CD4-positive, CD25-positive, alpha-beta regulatory T cell (primary cell): ENCODE results near the gene TMEM107. TPM values are rescaled to one million over a fixed set of nuclear protein-coding genes. Genes with fewer than 3 reads are reported as not detected.

ENCODE experiments used
- ATAC-seq, 2 donors: fragments of 150-1000 bp; cut with Tn5 transposase; one replicate each; pipeline ENCODE4 v1.10.0; 2021; ENCODE audit warnings: low read depth in 2 of 2, moderate number of reproducible peaks in 2 of 2, moderate library complexity in 1 of 2
- DNase-seq, 3 donors: peaks; one replicate each; pipeline versions ENCODE4 v3.0.0 to v3.0.0-alpha.2; 2012 to 2022; ENCODE audit warnings: mixed read lengths in 1 of 3
- H3K27ac ChIP-seq: one replicate; pipeline ENCODE4 v1.7.0; 2013; ENCODE audit warnings: mild to moderate bottlenecking, low read length; ENCODE audit not compliant: insufficient read depth, poor library complexity, severe bottlenecking
- H3K27me3 ChIP-seq: one replicate; pipeline ENCODE4 v1.7.0; 2013; ENCODE audit warnings: low read length; ENCODE audit not compliant: control insufficient read depth, insufficient read depth
- H3K36me3 ChIP-seq: one replicate; pipeline ENCODE4 v1.7.0; 2013; ENCODE audit warnings: mild to moderate bottlenecking, low read length, moderate library complexity; ENCODE audit not compliant: control insufficient read depth, insufficient read depth
- H3K4me1 ChIP-seq: 2 replicates; pipeline ENCODE4 v1.7.0; 2013; ENCODE audit warnings: mild to moderate bottlenecking, low read length; ENCODE audit not compliant: insufficient read depth, control insufficient read depth, poor library complexity, severe bottlenecking
- H3K4me3 ChIP-seq: one replicate; pipeline ENCODE4 v1.7.0; 2013; ENCODE audit warnings: low read depth, mild to moderate bottlenecking, low read length, moderate library complexity
- H3K9me3 ChIP-seq, 2 experiments: 1 replicate in 1 of 2; 2 replicates in 1 of 2; pipeline ENCODE4 v1.7.0; 2013; ENCODE audit warnings: low read length in 2 of 2, mild to moderate bottlenecking in 1 of 2, moderate library complexity in 1 of 2; ENCODE audit not compliant: control insufficient read depth in 2 of 2
- H3K27ac Mint-ChIP-seq, 3 donors: one replicate each; pipeline ENCODE4 v1.8.0; 2020 to 2022; ENCODE audit warnings: mild to moderate bottlenecking in 3 of 3, mixed read lengths in 3 of 3, moderate library complexity in 2 of 3
- H3K27me3 Mint-ChIP-seq: one replicate; pipeline ENCODE4 v1.8.0; 2022; ENCODE audit warnings: mild to moderate bottlenecking, mixed read lengths
- H3K36me3 Mint-ChIP-seq: one replicate; pipeline ENCODE4 v1.8.0; 2020; ENCODE audit warnings: mixed read lengths
- H3K4me1 Mint-ChIP-seq, 4 donors: one replicate each; pipeline ENCODE4 v1.8.0; 2020 to 2022; ENCODE audit warnings: mixed read lengths in 4 of 4, mild to moderate bottlenecking in 1 of 4
- H3K4me3 Mint-ChIP-seq, 4 donors: one replicate each; pipeline ENCODE4 v1.8.0; 2020 to 2022; ENCODE audit warnings: mild to moderate bottlenecking in 4 of 4, mixed read lengths in 4 of 4, moderate library complexity in 3 of 4
- H3K9me3 Mint-ChIP-seq, 7 donors: one replicate each; pipeline ENCODE4 v1.8.0; 2020 to 2022; ENCODE audit warnings: mixed read lengths in 7 of 7, mild to moderate bottlenecking in 3 of 7, moderate library complexity in 2 of 7
- polyA plus RNA-seq, 4 donors: library from polyadenylated mRNA; unstranded; fragments of 300-500 nt; fragmentation: Illumina TruSeq; gene quantifications; one replicate each; pipeline ENCODE4 v1.2.3, GENCODE V29; 2021
- total RNA-seq: library from RNA; stranded (reverse); gene quantifications from one replicate; pipeline ENCODE4 v1.2.3, GENCODE V29; 2022

TMEM107 gene
- total and polyA plus RNA-seq, 5 donors from 2014 or later: 20.6 to 38.9 (median 29.6) TPM

DNA sequence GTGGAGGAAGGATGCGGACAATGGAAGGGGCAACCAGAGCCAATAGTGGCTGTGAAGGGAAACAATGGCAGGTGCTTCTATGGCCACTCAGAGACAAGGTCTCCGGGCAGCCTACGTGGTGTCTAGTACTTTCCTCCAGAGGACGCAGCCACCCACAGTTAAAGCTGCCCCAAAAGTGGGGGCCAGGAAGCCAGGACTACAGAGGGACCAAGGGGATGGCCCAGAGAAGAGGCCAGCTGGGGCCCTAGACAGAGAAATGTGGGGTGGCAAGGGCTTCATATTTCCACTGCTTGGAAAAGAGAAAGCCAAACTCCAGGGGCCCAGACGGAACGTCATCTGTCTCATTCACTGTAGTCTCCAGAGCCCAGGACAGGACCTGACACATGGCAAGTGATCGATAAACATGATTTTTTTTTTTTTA lies 23.1 kb downstream of the TMEM107 start:
- Mint-ChIP-seq H3K27ac (peak overlapping the region in 1 of 3 donors; percentile 97), H3K4me3 (peak overlapping the region in 3 of 4 donors; percentile 92 to 97 (median 95)), H3K9me3 (peaks cover 0 to 3% (median 0%) of the 10 kb centered on the region in 7 donors), H3K27me3 (peaks cover 18% of the 10 kb centered on the region), H3K36me3 (peaks cover 11% of the 10 kb centered on the region), H3K4me1 (peaks cover 8 to 43% (median 33%) of the 10 kb centered on the region in 4 donors)
- DNase-seq (no peak), ATAC-seq (no peak)
- Histone ChIP-seq H3K9me3 (no peaks in the 10 kb centered on the region), H3K36me3 (peaks cover 27% of the 10 kb centered on the region), H3K4me1 (peaks cover 68% of the 10 kb centered on the region), H3K4me3 (peak overlapping the region; percentile 68), H3K27ac (peak overlapping the region; percentile 100), H3K27me3 (no peaks in the 10 kb centered on the region)

DNA sequence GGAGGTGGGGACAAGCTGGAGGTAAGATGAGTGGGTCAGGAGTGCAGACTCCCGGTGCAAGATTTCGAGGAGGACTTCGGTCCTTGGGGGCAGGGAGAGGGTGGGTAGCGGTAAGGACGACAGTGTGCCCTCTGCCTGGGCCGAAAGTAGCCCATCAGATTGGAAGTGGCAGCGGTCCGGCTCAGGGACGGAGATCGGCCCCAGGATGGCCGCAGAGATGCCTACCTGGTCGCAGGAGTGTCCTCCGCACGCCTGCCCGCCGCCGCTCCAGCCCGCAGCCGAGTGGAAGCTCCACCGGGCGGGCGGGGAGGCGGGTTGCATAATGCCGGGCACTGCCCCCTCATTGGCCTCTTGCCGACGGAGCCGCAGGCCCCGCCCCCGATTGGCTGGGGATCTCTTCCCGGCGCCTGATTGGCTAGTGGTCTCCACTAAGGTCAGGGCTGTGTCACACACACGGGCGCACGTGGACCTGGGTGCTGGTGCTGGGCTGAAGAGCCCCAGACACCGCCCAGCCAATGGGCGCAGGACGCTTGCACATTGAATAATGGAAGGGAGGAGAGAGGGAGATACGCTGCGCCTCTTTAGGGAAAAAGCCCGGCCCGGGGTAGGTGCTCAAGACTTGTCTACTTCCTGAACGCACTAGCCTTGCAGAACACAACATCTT lies 23.9 kb downstream of the TMEM107 start, which contains the start of gene PER1:
Gene PER1 (minus strand): TSS at position 293 of the 664 bp plus-strand sequence. CDS start 1,698 bp downstream, outside the sequence.
- Histone ChIP-seq H3K4me3 (peak within 1 kb of the TSS; percentile 83), H3K27me3 (no peaks in the 10 kb centered on the region), H3K9me3 (no peaks in the 10 kb centered on the region), H3K27ac (peak within 1 kb of the TSS; percentile 100), H3K4me1 (peaks cover 68% of the 10 kb centered on the region), H3K36me3 (peaks cover 34% of the 10 kb centered on the region)
- peaks cover 8 to 44% (median 33%) of the 10 kb centered on the region in 4 donors for H3K4me1 Mint-ChIP-seq
- H3K27me3 Mint-ChIP-seq: peaks cover 18% of the 10 kb centered on the region
- peak within 1 kb of the TSS in 3 of 4 donors; percentile 92 to 97 (median 95) for H3K4me3 Mint-ChIP-seq
- ATAC-seq (peak; percentile 1 to 3), DNase-seq (peak; percentile 72 to 91 (median 81))
- H3K9me3 Mint-ChIP-seq: peaks cover 0 to 3% (median 0%) of the 10 kb centered on the region in 7 donors
- peaks cover 14% of the 10 kb centered on the region for H3K36me3 Mint-ChIP-seq
- peak within 1 kb of the TSS in 1 of 3 donors; percentile 97 for H3K27ac Mint-ChIP-seq

DNA sequence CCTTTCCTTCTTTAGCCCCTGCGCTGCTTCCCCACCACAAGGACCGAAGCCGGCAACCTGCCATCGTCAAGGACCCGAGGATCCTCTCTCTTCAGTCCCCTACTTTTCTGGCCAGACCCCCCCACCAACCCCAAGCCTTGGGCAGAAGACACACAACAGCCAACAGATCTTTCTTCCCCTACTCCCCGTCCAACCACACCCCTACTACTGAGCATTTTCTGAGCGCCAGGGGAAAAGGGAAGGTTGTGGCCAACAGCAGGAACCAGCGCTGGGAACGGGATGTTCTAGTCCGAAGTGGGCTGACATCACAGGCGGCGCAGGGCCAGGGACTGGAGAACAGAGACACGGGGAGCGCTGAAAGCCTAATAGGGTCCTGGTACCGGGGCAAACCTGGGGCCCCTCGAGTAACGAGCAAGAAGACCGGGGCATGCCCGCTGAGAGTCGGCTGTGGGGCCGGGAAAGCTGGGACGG lies 24.5 kb downstream of the TMEM107 start:
- Histone ChIP-seq H3K36me3 (peaks cover 39% of the 10 kb centered on the region), H3K9me3 (no peaks in the 10 kb centered on the region), H3K27me3 (no peaks in the 10 kb centered on the region), H3K4me1 (peaks cover 62% of the 10 kb centered on the region), H3K4me3 (peak overlapping the region; percentile 83), H3K27ac (peak overlapping the region; percentile 100)
- peaks cover 18% of the 10 kb centered on the region for H3K27me3 Mint-ChIP-seq
- peaks cover 0 to 3% (median 0%) of the 10 kb centered on the region in 7 donors for H3K9me3 Mint-ChIP-seq
- peak overlapping the region in 1 of 3 donors; percentile 97 for H3K27ac Mint-ChIP-seq
- peaks cover 8 to 44% (median 33%) of the 10 kb centered on the region in 4 donors for H3K4me1 Mint-ChIP-seq
- peak overlapping the region in 3 of 4 donors; percentile 92 to 97 (median 95) for H3K4me3 Mint-ChIP-seq
- DNase-seq: no peak
- H3K36me3 Mint-ChIP-seq: peaks cover 18% of the 10 kb centered on the region
- ATAC-seq: no peak

DNA sequence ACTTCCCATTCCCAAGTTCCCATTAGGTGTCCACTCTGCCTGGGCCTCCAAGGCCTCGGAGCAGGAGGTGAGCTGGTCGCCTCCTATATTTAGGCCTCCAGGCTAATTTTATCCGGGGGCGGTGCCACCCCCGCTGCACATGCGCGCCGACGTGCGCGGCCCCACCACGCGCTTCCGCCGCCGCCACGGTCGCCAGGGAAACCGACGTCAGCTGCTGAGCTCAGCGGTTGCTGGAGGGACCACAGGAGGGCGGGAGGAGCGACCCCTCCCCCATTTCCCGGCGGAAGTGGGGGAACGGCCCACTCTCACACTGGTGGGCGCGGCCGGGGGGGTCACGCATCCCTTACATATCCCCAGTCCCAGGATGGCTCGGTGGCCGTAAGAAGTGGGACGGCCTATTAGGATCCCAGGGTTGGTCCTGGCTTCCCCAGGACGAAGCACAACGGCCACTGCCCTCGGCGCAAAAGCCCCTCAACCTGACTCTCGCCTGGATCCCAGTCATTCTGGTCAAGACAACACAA lies 25.0 kb downstream of the TMEM107 start:
- Mint-ChIP-seq H3K4me3 (peak overlapping the region in 3 of 4 donors; percentile 92 to 97 (median 95)), H3K4me1 (peaks cover 8 to 44% (median 33%) of the 10 kb centered on the region in 4 donors), H3K9me3 (peaks cover 0 to 3% (median 0%) of the 10 kb centered on the region in 7 donors), H3K27me3 (peaks cover 18% of the 10 kb centered on the region), H3K36me3 (peaks cover 23% of the 10 kb centered on the region), H3K27ac (peak overlapping the region in 1 of 3 donors; percentile 97)
- no peaks in the 10 kb centered on the region for H3K9me3 ChIP-seq
- H3K4me1 ChIP-seq: peaks cover 62% of the 10 kb centered on the region
- peak overlapping the region; percentile 83 for H3K4me3 ChIP-seq
- H3K36me3 ChIP-seq: peaks cover 44% of the 10 kb centered on the region
- DNase-seq: peak; percentile 89 to 93 (median 91)
- H3K27ac ChIP-seq: peak overlapping the region; percentile 100
- peak; percentile 67 to 72 for ATAC-seq
- no peaks in the 10 kb centered on the region for H3K27me3 ChIP-seq

DNA sequence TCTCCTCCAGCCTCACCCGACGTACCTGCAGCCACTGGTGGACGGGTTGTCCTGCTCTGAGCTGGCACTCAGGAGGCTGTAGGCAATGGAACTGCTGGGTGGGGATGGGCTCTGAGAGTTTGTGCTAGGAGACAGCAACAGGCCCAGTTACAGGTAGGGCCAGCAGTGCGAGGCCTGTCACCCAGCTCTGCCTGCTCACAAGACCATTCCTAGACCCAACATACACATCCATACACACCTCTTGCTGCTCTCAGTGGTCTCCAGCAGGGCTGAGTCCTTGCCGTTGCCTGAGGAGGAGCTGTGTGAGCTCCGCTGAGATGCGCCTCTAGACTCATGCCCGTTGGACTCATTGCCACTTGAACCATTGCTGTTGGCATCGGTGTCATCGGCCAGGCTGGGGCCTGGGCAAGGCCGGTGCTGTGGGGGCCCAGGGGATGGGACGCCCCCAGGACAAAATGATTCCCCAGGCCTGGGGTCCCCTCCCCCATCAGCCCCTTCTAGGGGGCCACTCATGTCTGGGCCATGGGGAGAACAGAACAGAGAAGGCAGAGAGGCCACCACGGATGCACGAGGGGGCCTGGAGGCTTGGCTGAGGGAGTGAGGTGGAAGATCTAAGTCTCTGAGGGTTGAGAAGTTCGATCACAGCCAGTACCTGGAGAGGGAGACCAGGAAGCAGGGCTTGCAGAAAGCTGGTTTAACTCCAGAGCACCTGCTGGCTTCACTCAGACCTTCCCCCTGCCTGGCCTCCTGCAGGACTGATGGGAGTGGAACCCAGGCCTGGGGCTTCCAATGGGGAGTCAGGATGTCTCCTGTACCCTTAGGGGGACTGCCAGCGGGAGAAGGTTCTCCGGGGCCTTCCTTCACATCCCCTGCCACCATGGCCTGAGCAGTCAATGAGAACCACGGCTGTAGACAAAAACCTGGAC lies 25.7 kb downstream of the TMEM107 start:
- H3K4me1 Mint-ChIP-seq: peaks cover 8 to 44% (median 32%) of the 10 kb centered on the region in 4 donors

DNA sequence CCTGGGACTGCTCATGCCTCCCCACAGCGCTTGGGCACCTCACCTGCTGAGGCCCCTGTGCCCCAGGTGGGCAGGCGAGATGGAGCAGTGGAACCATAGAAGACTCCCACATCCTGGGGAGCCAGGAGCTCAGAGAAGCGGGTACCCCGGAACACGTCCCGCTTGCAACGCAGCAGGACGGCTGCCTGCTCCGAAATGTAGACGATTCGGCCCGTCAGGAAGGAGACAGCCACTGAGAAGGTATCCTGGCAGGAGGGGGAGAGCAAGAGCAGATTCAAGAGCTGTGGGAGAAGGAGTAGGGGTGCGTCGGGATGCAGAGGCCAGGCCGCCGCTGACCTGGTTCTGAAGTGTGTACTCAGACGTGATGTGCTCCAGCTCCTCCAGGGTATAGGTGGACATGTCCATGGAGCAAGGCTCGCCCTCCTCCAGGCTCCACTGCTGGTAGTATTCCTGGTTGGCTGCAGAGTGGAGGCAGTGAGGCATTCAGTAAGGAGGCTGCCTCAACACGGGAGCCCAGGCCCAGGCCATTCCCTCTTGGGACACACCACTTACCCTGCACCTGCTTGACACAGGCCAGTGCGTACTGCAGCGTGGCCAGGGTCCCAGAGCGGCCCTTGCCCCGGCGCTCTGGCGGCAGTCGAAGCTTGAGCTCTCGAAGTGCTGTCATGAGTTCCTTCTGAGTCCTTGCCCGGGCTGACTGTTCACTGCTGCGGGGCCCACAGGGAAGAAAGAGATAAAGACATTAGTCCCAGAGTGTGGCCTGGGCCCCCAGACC lies 26.6 kb downstream of the TMEM107 start:
- Histone ChIP-seq H3K9me3 (no peaks in the 10 kb centered on the region), H3K27ac (no peak overlapping the region), H3K4me1 (peaks cover 48% of the 10 kb centered on the region), H3K36me3 (peaks cover 58% of the 10 kb centered on the region), H3K4me3 (no peak overlapping the region), H3K27me3 (no peaks in the 10 kb centered on the region)
- H3K27ac Mint-ChIP-seq: peak overlapping the region in 2 of 3 donors; percentile 25 to 41
- no peak for ATAC-seq
- peaks cover 24% of the 10 kb centered on the region for H3K36me3 Mint-ChIP-seq
- peak overlapping the region in 2 of 4 donors; percentile 64 to 80 for H3K4me3 Mint-ChIP-seq
- no peak for DNase-seq
- peaks cover 18% of the 10 kb centered on the region for H3K27me3 Mint-ChIP-seq
- H3K4me1 Mint-ChIP-seq: peaks cover 4 to 44% (median 24%) of the 10 kb centered on the region in 4 donors
- peaks cover 0 to 3% (median 0%) of the 10 kb centered on the region in 7 donors for H3K9me3 Mint-ChIP-seq

More for the DNA sequence above, 25.7 kb downstream of the TMEM107 start:
- H3K27ac ChIP-seq: peak overlapping the region; percentile 100
- H3K4me1 ChIP-seq: peaks cover 56% of the 10 kb centered on the region
- Mint-ChIP-seq H3K36me3 (peaks cover 24% of the 10 kb centered on the region), H3K4me3 (peak overlapping the region in 3 of 4 donors; percentile 92 to 97 (median 95)), H3K9me3 (peaks cover 0 to 3% (median 0%) of the 10 kb centered on the region in 7 donors), H3K27ac (no peak overlapping the region), H3K27me3 (peaks cover 18% of the 10 kb centered on the region)
- DNase-seq (no peak), ATAC-seq (no peak)
- peaks cover 51% of the 10 kb centered on the region for H3K36me3 ChIP-seq
- H3K27me3 ChIP-seq: no peaks in the 10 kb centered on the region
- peak overlapping the region; percentile 83 for H3K4me3 ChIP-seq
- no peaks in the 10 kb centered on the region for H3K9me3 ChIP-seq
